Activated naive CD4-positive, alpha-beta T cell treated with anti-CD3 and anti-CD28 coated beads, Interleukin-2, amount 50 U/mL, for 72 hours (primary cell): ENCODE results near the gene KCMF1. TPM values are rescaled to one million over a fixed set of nuclear protein-coding genes. Genes with fewer than 3 reads are reported as not detected.
"Not testable (repeated sequence)": the region's sequence is repeated elsewhere in the genome, so short reads cannot be mapped to it uniquely, and the experiment has no call there.

Experiments
- ATAC-seq, 2 donors: fragments of 150-1000 bp; cut with Tn5 transposase; 2 replicates each; pipeline ENCODE4 v1.10.0; 2021; ENCODE audit warnings: mild to moderate bottlenecking in 2 of 2, moderate library complexity in 2 of 2
- DNase-seq, 2 donors: peaks; one replicate each; pipeline ENCODE4 v3.0.0; 2021 to 2022; ENCODE audit warnings: low spot score in 2 of 2
- H3K27ac Mint-ChIP-seq, 2 donors: one replicate each; pipeline ENCODE4 v1.8.0; 2022; ENCODE audit warnings: mild to moderate bottlenecking in 2 of 2, mixed read lengths in 2 of 2
- H3K36me3 Mint-ChIP-seq, 2 donors: one replicate each; pipeline ENCODE4 v1.8.0; 2022; ENCODE audit warnings: mixed read lengths in 2 of 2
- H3K9me3 Mint-ChIP-seq, 2 donors: one replicate each; pipeline ENCODE4 v1.8.0; 2022; ENCODE audit warnings: mixed read lengths in 2 of 2
- total RNA-seq, 2 donors: library from RNA; stranded (reverse); gene quantifications; one replicate each; pipeline ENCODE4 v1.2.3, GENCODE V29; 2022

Gene KCMF1
- total RNA-seq, 2 donors from 2014 or later: 108 to 124 TPM

DNA sequence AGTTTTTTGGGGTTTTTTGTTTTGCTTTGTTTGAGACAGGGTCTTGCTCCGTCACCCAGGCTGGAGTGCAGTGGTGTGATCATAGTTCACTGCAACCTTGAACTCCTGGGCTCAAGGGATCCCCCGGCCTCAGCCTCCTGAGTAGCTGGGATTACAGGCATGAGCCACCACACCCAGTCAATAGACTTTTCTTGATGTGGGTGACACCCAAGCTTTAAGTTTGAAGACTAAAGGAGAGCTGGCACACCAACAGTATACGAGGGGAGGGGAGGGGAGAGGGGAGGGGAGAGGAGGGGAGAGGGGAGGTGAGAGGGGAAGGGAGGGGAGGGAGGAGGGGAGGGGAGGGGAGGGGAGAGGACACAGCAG, 25.1 kb upstream of the KCMF1 start:
- peak in 1 of 2 donors; percentile 41 for ATAC-seq
- H3K9me3 Mint-ChIP-seq: not testable (repeated sequence)
- H3K36me3 Mint-ChIP-seq: peaks cover 12 to 40% of the 10 kb centered on the region in 2 donors
- peak; percentile 16 to 69 for DNase-seq
- peak overlapping the region; percentile 26 to 72 for H3K27ac Mint-ChIP-seq

- Mint-ChIP-seq H3K9me3 (peaks cover 0 to 6% of the 10 kb centered on the region in 2 donors), H3K36me3 (peaks cover 12 to 36% of the 10 kb centered on the region in 2 donors), H3K27ac (peak overlapping the region; percentile 72 to 92)
- ATAC-seq (peak; percentile 86 to 87), DNase-seq (peak; percentile 66 to 83)
These were observed 24.6 kb upstream of the KCMF1 start for GRCh38 chr2:84946204-84947009.

DNA sequence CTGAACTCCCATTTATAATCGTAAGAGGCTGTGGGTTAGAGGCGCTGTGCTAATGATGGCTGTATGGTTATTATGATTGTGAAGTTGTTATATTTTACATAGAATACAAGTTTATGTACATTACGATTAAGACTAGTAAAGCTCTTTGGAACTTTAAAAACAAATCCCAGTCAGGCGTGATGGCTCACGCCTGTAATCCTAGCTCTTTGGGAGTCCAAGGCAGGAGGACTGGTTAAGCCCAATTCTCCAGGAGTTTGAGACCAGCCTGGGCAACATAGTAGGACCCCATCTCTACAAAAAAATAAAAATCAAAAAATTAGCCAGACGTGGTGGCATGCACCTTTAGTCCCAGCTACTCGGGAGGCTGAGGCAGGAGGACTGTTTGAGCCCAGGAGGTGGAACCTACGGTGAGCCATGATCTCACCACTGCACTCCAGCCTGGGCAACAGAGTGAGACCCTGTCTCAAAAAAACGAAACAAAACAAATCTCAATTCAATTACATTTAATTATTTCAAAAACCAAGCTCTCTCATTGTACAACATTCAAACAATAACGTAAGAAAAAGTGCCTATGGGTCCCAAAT, 23.9 kb upstream of the KCMF1 start:
- DNase-seq: no peak
- Mint-ChIP-seq H3K27ac (peak overlapping the region; percentile 72 to 92), H3K9me3 (peaks cover 0 to 6% of the 10 kb centered on the region in 2 donors)

GRCh38 chr2:84953535-84953934, 17.4 kb upstream of the KCMF1 start:
- no peaks in the 10 kb centered on the region for H3K9me3 Mint-ChIP-seq
- H3K36me3 Mint-ChIP-seq: peaks cover 0 to 12% of the 10 kb centered on the region in 2 donors
- no peak for DNase-seq
- H3K27ac Mint-ChIP-seq: no peak overlapping the region
- no peak for ATAC-seq

More for the DNA sequence above, 23.9 kb upstream of the KCMF1 start:
- H3K36me3 Mint-ChIP-seq: peaks cover 12 to 29% of the 10 kb centered on the region in 2 donors
- ATAC-seq: no peak

DNA sequence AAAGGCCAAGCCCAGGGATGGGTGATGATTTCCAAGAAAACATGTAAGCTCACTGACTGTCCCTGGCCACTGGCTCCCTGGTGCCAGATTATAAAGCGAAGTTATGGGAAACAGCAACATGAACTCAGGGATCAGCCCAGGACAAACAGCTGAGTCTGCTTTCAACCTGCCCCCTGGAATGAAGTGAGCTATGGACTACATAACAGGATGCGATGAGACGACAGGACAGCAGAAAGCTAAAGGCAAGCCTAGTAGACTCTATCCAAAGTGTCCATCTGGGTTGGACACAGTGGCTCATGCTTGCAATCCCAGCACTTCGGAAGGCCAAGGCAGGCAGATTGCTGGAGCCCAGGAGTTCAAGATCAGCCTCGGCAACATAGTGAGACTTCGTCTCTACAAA, 16.6 kb upstream of the KCMF1 start:
- DNase-seq (no peak), ATAC-seq (no peak)
- Mint-ChIP-seq H3K9me3 (no peaks in the 10 kb centered on the region), H3K27ac (peak overlapping the region in 1 of 2 donors; percentile 53), H3K36me3 (peaks cover 0 to 12% of the 10 kb centered on the region in 2 donors)

DNA sequence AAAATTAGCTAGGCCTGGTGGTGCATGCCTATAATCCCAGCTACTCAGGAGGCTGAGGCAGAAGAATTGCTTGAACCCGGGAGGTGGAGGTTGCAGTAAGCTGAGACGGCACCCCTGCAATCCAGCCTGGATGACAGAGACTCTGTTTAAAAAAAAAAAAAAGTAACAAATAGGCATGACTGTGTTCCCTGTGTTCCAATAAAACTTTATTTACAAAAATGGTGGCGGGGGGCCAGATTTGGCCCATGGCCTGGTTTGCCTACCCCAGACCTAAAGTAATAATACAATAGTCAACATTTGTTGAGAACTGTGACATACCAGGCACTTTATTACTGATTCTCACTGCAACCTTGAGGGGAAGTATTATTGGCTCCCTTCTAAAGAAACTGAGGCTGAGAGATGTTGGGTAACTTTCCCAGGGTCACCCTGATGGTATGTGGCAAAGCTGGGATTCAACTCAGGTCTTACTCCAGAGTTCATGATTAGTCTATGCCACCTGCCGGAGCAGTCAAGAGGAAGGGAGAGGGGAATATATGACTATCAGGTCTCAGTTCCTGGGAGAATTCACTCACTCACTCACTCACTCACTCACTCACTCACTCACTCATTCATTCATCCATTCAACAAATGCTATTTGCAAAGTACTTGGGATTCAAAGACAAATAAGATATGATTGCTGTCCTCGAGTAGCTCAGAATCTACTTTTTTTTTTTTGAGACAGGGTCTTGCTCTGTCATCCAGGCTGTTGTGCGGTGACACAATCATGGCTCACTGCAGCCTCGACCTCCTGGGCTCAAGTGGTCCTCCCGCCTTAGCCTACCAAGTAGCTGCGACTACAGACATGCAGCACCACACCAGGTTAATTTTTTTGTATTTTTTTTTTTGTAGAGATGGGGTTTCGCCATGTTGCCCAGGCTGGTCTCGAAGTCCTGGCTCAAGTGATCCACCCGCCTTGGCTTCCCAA, 14.3 kb upstream of the KCMF1 start:
- Mint-ChIP-seq H3K9me3 (no peaks in the 10 kb centered on the region), H3K36me3 (peaks cover 0 to 21% of the 10 kb centered on the region in 2 donors), H3K27ac (peak overlapping the region in 1 of 2 donors; percentile 29)
- peak in 1 of 2 donors; percentile 46 for ATAC-seq
- no peak for DNase-seq

- H3K27ac Mint-ChIP-seq: peak overlapping the region in 1 of 2 donors; percentile 47
- no peaks in the 10 kb centered on the region for H3K9me3 Mint-ChIP-seq
- H3K36me3 Mint-ChIP-seq: peaks cover under 1 to 25% of the 10 kb centered on the region in 2 donors
- DNase-seq: no peak
- ATAC-seq: no peak
These were observed 13.2 kb upstream of the KCMF1 start for GRCh38 chr2:84957771-84958134.

GRCh38 chr2:84958135-84959059, 12.6 kb upstream of the KCMF1 start:
- ATAC-seq: peak; percentile 43 to 48
- H3K9me3 Mint-ChIP-seq: peaks cover 0 to 3% of the 10 kb centered on the region in 2 donors
- peak overlapping the region in 1 of 2 donors; percentile 22 for H3K27ac Mint-ChIP-seq
- DNase-seq: no peak
- H3K36me3 Mint-ChIP-seq: peaks cover 7 to 32% of the 10 kb centered on the region in 2 donors

GRCh38 chr2:84959095-84959565, 11.8 kb upstream of the KCMF1 start:
- H3K9me3 Mint-ChIP-seq: peaks cover 0 to 3% of the 10 kb centered on the region in 2 donors
- DNase-seq (peak in 1 of 2 donors; percentile 9), ATAC-seq (no peak)
- H3K36me3 Mint-ChIP-seq: peaks cover 13 to 39% of the 10 kb centered on the region in 2 donors
- H3K27ac Mint-ChIP-seq: peak overlapping the region in 1 of 2 donors; percentile 79

- H3K36me3 Mint-ChIP-seq: peaks cover 20 to 46% of the 10 kb centered on the region in 2 donors
- DNase-seq: no peak
- H3K9me3 Mint-ChIP-seq: peaks cover 0 to 3% of the 10 kb centered on the region in 2 donors
- no peak for ATAC-seq
- peak overlapping the region in 1 of 2 donors; percentile 79 for H3K27ac Mint-ChIP-seq
These were observed 11.1 kb upstream of the KCMF1 start for GRCh38 chr2:84959566-84960506.

DNA sequence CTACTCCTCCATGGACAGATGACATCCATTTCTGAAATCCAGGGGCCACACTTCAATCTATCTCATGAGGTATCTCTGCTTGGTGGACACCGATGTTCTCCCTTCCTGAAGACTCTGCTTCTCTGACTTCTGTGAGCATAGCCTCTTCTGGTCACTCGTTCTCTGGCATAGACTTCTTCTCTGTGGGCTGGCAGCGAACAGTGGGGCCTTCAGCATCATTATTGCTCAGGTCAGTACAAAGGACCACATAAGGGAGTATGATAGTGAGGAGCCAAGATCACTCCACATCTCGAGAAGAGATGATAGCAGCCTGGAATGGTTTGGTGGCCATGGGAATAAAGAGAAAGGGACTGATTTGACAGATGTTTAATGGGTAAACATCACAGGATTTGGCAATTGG, 8.0 kb upstream of the KCMF1 start:
- Mint-ChIP-seq H3K9me3 (peaks cover 0 to 3% of the 10 kb centered on the region in 2 donors), H3K36me3 (peaks cover 25 to 55% of the 10 kb centered on the region in 2 donors), H3K27ac (peak overlapping the region; percentile 6 to 53)
- DNase-seq (no peak), ATAC-seq (no peak)

DNA sequence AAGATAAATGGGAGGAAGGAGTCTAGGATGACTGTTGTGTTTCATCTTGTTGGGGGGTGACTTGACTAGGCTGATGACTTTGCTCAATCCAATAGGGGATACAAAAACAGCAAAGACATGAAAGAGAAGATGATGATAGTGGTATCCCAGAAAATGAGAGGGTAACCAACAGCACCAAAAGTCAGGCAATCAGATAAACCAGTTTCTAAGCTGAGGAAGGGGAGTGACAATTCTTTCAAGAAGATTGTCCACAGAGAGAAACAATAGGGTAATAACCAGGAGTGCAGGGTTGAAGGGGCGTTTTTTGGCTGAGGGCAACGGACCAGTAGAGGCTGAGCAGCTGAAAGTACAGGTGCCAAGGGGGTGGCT, 7.7 kb upstream of the KCMF1 start:
- Mint-ChIP-seq H3K9me3 (peaks cover 0 to 3% of the 10 kb centered on the region in 2 donors), H3K36me3 (peaks cover 29 to 59% of the 10 kb centered on the region in 2 donors), H3K27ac (peak overlapping the region; percentile 6 to 53)
- ATAC-seq: no peak
- DNase-seq: no peak

DNA sequence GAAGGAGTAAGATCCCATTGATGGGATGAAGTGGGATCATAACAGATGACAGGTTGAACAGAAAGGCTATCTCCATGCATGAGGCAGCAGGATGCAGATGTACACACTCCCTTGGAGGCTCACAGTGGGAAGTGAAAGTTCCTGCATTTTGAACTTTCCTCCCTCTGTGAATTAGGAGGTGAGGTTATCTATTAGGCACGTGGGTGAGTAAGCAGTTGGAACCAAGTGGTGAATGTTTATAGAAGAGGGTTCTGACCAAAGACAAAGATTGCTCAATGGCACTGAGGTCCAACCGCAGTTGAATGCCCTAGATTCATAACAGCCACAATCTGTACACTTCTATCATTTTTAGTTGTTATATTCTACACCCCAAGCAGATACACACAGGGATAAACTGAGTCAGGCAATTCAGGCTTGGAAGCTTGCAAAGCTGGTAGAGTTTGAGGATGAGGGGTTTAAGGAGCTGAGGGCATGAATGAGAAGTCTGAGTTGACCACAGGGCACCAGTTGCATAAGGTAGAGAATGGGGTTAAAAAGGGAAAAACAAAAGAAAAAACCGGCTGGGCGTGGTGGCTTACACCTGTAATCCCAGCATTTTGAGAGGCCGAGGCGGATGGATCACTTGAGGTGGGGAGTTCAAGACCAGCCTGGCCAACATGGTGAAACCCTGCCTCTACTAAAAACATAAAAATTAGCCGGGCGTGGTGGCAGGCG, 7.1 kb upstream of the KCMF1 start:
- DNase-seq: no peak
- Mint-ChIP-seq H3K27ac (peak overlapping the region; percentile 6 to 8), H3K36me3 (peaks cover 31 to 63% of the 10 kb centered on the region in 2 donors), H3K9me3 (peaks cover 0 to 3% of the 10 kb centered on the region in 2 donors)
- no peak for ATAC-seq
